ENCODE results near the gene NUDT22. TPM values are rescaled to one million over a fixed set of nuclear protein-coding genes. Genes with fewer than 3 reads are reported as not detected.
A peak's percentile ranks its signal among the peaks of the same experiment; 100 is the strongest.

NUDT22 gene
- polyA plus RNA-seq, 2 of the 4 experiments (the other 2 are of a cell fraction), result 21.5 to 33.2 TPM

DNA sequence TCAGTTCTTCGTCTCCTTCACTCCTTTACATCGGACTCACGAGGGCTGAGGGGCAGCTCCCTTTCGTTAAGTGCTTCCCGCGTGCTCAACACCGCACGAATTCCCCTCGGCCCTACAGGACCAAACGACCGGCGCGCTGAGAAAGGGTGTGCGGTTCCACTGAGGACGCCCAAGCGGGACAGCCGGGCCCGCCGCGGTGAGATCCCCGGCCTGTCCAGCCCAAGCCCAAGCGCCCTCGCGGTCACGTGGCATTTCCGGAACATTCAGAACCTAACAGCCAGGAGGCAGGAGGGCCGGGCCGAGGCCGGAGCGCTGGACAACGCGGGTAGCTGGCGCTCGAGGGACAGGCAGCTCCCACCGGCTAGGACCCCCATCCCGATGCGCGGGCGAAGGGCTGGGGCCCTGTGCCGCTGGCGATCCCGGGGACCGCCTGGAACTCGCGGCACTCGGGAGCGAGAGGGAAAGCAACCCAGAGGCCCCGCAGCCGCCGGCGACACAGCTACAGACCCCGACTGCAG is 40.8 kb upstream of the NUDT22 start (continued):
- TF ChIP-seq RFX5 (IDR thresholded peaks at IDR 0.05) (no peak), JUNB (IDR thresholded peaks at IDR 0.05) (no peak), EP300 (IDR thresholded peaks at IDR 0.05) (no peak), ZC3H11A (IDR thresholded peaks at IDR 0.05) (no peak; the same call in 1 of the 2 replicates), HDAC2 (IDR thresholded peaks at IDR 0.05) (no peak), NFE2L2 (conservative IDR thresholded peaks at IDR 0.05; ENCODE audit: low read length) (no peak), KDM1A (IDR thresholded peaks at IDR 0.05; ENCODE audit: low read depth) (no peak), CHD2 (IDR thresholded peaks at IDR 0.05; ENCODE audit: low read length, partially characterized antibody) (no peak), RCOR1 (IDR thresholded peaks at IDR 0.05; ENCODE audit: low read depth, low read length) (no peak), ATOH8 (CRISPR knock-in tag; IDR thresholded peaks at IDR 0.05; ENCODE audit: low read depth) (peak; percentile 76; the same call in 1 of the 2 replicates), BHLHE40 (IDR thresholded peaks at IDR 0.05; ENCODE audit: low read depth, low read length) (no peak), ZSCAN20 (CRISPR knock-in tag; IDR thresholded peaks at IDR 0.05) (no peak), POLR2A (IDR thresholded peaks at IDR 0.05; ENCODE audit: low read length) (peak; percentile 99), NPAS2 (CRISPR knock-in tag; IDR thresholded peaks at IDR 0.05; ENCODE audit: borderline replicate concordance) (peak; percentile 57; the same call in 1 of the 2 replicates), ZNF302 (CRISPR knock-in tag; IDR thresholded peaks at IDR 0.05) (no peak), TFCP2L1 (CRISPR knock-in tag; IDR thresholded peaks at IDR 0.05) (no peak)

- ATAC-seq (peak; percentile 84 to 93), FAIRE-seq (peak; percentile 85), DNase-seq (ENCODE audit: low read depth in 1 of 2, low spot score in 1 of 2) (peak; percentile 99 to 100)
- Histone ChIP-seq H3K4me2 (peak within 1 kb of the TSS; percentile 81), H3K9me3 (no peaks in the 10 kb centered on the region), H3K4me3 (peak within 1 kb of the TSS; percentile 52), H3K27ac (peak within 1 kb of the TSS; percentile 79 to 96), H3K4me1 (peaks cover 26% of the 10 kb centered on the region)
- 1% methylated on average over 28 of the region's 74 CpGs for WGBS (ENCODE audit: missing lambda C conversion rate)
- CTCF ChIA-PET, result interaction anchor here (0.8 to 3.4 kb wide), 16 partner anchors 10 to 188 kb away, joined by 3 to 29 read pairs (median 4); partner anchors contain the start of genes FERMT3, FKBP2 and MACROD1
- POLR2A ChIA-PET, result interaction anchor here (0.6 to 2.3 kb wide), 20 partner anchors 10 to 247 kb away, joined by 3 to 22 read pairs (median 4); partner anchors contain the start of genes COX8A, FKBP2, GPR137 and MACROD1
- TF ChIP-seq EP300 (IDR thresholded peaks at IDR 0.05) (no peak), MAX (IDR thresholded peaks at IDR 0.05) (peak; percentile 93), RARB (CRISPR knock-in tag; IDR thresholded peaks at IDR 0.05) (no peak), MAZ (IDR thresholded peaks at IDR 0.05; ENCODE audit: borderline replicate concordance, low read depth, low read length) (no peak), ZNF302 (CRISPR knock-in tag; IDR thresholded peaks at IDR 0.05) (no peak), RNF2 (IDR thresholded peaks at IDR 0.05; ENCODE audit: borderline replicate concordance, low read depth) (no peak), RAD21 (conservative IDR thresholded peaks at IDR 0.05 in 1 of 2, IDR thresholded peaks at IDR 0.05 in 1 of 2) (no peak), JUN (IDR thresholded peaks at IDR 0.05) (no peak; a peak in 1 of 5 replicates), NPAS2 (CRISPR knock-in tag; IDR thresholded peaks at IDR 0.05; ENCODE audit: borderline replicate concordance) (no peak), RFX5 (IDR thresholded peaks at IDR 0.05) (no peak), CHD2 (IDR thresholded peaks at IDR 0.05; ENCODE audit: low read length, partially characterized antibody) (peak; percentile 52), CBX2 (IDR thresholded peaks at IDR 0.05; ENCODE audit: borderline replicate concordance, low read depth) (no peak), POLR2A (IDR thresholded peaks at IDR 0.05; ENCODE audit: low read length) (peak; percentile 79), REST (IDR thresholded peaks at IDR 0.05) (no peak), BCL3 (IDR thresholded peaks at IDR 0.05) (no peak), HOXA7 (CRISPR knock-in tag; IDR thresholded peaks at IDR 0.05) (no peak), TP53 (CRISPR knock-in tag; IDR thresholded peaks at IDR 0.05) (no peak), EHMT2 (IDR thresholded peaks at IDR 0.05; ENCODE audit: low read depth) (no peak)
- TF ChIP-seq, protein P1, sequence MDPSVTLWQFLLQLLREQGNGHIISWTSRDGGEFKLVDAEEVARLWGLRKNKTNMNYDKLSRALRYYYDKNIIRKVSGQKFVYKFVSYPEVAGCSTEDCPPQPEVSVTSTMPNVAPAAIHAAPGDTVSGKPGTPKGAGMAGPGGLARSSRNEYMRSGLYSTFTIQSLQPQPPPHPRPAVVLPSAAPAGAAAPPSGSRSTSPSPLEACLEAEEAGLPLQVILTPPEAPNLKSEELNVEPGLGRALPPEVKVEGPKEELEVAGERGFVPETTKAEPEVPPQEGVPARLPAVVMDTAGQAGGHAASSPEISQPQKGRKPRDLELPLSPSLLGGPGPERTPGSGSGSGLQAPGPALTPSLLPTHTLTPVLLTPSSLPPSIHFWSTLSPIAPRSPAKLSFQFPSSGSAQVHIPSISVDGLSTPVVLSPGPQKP (IDR thresholded peaks at IDR 0.05; ENCODE audit: low read depth, low read length), result no peak
- TF ChIP-seq, protein P2, sequence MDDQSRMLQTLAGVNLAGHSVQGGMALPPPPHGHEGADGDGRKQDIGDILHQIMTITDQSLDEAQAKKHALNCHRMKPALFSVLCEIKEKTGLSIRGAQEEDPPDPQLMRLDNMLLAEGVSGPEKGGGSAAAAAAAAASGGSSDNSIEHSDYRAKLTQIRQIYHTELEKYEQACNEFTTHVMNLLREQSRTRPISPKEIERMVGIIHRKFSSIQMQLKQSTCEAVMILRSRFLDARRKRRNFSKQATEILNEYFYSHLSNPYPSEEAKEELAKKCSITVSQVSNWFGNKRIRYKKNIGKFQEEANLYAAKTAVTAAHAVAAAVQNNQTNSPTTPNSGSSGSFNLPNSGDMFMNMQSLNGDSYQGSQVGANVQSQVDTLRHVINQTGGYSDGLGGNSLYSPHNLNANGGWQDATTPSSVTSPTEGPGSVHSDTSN (IDR thresholded peaks at IDR 0.05), result peak; percentile 98
Observed at GRCh38 chr11:64185693-64186491, 40.2 kb upstream of the NUDT22 start, which contains the start of gene STIP1. Gene STIP1 (plus strand): TSS chr11:64186171. CDS start chr11:64186262, 91 bp downstream.
